AG04449 (cell line): ENCODE measurements around the gene CEND1.

Source experiments
- CTCF ChIA-PET: fragments of 350-600 bp; formaldehyde crosslinking; extraction: SDS; loops from one replicate; lab custom pipeline; 2021; ENCODE audit warnings: antibody characterized with exemption; lab: Yijun Ruan, JAX
- POLR2A ChIA-PET: fragments of 400-600, 350-600 bp; formaldehyde crosslinking; extraction: SDS; loops from one replicate; lab custom pipeline; 2020; ENCODE audit warnings: antibody characterized with exemption, inconsistent platforms; lab: Yijun Ruan, JAX
- DNase-seq: peaks from one replicate; pipeline ENCODE4 v3.0.0-alpha.2; 2010; ENCODE audit warnings: low read depth, low spot score
- H3K4me3 ChIP-seq: 2 replicates; pipeline ENCODE4 v1.5.1; 2011; ENCODE audit warnings: low read depth, mild to moderate bottlenecking, control low read depth, low read length
- TF ChIP-seq, protein P1 (sequence below): IDR thresholded peaks from one replicate; pipeline ENCODE4 v1.5.1; 2011; ENCODE audit warnings: mild to moderate bottlenecking, moderate library complexity, low read length, control low read depth, inconsistent platforms; ENCODE audit not compliant: insufficient read depth; ENCODE audit errors: missing control alignments

CEND1 gene

DNA sequence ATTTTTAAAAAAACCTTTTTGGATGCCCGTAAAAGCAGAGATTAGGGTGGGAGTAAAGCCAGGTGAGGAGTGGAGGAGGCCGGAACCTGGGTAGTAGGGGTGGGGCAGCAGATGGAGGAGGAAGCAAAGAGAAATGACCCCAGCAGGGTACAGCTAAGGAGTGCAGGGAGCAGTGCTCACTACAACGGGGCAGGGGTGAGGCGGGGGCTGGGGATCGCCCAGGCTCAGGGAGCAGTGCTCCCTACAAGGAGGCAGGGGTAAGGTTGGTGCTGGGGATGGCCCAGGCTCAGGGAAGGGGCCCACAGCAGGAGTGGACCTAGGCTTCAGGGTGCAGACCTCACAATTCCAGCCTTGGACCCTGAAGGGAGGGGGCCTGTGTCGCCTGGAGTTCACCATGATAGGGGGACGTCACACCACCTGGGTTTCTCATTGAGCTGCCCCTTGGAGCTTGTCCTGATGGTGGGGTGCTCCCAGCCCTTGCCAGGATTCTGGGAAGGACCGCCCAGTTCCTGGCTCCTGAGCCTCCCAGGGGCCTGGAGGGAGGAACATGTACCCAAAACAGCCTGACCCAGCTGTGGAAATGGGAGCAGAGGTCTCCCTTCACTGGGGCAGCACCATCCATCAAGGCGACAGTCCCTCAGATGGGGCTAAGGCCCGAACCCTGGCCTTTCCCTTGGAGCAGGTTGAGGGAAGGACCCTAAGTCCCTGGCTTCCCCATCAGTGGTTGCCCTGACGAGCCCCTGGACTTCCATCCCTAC lies 26.0 kb upstream of the CEND1 start:
- ChIA-PET CTCF (interaction anchor here (1.5 to 1.7 kb wide), 2 partner anchors 12 to 19 kb away, joined by 4 read pairs; partner anchors contain the start of gene CRACR2B), POLR2A (interaction anchor here (1.7 kb wide), 1 partner anchor 27 kb away, joined by 5 read pairs; the partner anchor contains the start of gene TSPAN4)
- TF ChIP-seq, protein P1, sequence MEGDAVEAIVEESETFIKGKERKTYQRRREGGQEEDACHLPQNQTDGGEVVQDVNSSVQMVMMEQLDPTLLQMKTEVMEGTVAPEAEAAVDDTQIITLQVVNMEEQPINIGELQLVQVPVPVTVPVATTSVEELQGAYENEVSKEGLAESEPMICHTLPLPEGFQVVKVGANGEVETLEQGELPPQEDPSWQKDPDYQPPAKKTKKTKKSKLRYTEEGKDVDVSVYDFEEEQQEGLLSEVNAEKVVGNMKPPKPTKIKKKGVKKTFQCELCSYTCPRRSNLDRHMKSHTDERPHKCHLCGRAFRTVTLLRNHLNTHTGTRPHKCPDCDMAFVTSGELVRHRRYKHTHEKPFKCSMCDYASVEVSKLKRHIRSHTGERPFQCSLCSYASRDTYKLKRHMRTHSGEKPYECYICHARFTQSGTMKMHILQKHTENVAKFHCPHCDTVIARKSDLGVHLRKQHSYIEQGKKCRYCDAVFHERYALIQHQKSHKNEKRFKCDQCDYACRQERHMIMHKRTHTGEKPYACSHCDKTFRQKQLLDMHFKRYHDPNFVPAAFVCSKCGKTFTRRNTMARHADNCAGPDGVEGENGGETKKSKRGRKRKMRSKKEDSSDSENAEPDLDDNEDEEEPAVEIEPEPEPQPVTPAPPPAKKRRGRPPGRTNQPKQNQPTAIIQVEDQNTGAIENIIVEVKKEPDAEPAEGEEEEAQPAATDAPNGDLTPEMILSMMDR = no peak
- H3K4me3 ChIP-seq = no peak overlapping the region
- no peak for DNase-seq

DNA sequence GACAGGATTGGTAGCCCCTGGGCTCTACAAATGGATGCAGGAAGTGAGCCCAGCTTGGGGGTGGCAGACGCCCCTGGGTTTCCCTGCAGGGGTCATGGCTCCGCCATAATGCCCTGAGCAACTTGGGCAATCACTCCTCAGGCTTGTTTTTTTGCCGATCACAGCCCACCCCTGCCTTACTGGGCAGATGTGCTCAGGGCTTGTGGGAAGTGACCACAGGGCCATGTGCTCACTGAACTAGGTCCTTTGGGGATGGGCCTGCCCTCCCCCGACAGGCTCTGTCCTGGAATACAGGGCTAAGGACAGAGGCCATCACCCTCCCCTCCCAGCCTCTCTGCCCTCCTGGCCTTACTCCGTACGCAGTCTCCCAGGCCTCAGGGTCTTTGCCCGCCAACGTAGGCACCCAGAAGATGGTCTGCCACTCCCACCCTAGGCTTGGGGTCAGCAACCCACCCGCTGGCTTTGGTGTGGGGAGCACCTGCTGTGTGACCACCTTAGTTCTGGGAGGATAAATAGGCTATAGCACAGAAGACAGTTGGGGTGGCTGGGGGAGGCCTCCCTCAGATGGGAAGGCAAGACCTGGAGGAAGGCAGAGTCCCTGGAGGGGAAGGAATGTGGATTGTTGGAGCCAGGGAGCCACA lies 23.7 kb upstream of the CEND1 start:
- CTCF ChIA-PET = no interaction called here
- TF ChIP-seq, protein P1 = no peak
- H3K4me3 ChIP-seq = no peak overlapping the region
- POLR2A ChIA-PET = no interaction called here
- DNase-seq = no peak

DNA sequence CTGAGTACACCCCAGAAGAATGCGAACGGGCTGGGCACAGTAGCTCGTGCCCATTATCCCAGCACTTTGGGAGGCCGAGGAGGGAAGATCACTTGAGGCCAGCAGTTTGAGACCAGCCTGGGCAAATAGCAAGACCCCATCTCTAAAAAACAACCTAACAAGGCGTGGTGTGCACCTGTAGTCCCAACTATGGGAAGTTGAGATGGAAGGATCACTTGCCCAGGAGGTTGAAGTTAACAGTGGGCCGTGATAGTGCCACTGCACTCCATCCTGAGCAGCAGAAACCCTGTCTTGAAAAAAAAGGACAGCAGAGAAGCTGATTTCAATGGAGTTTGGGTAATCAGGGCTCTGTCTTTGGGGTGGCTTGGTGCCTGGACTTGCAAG lies 23.2 kb upstream of the CEND1 start:
- TF ChIP-seq, protein P1 = no peak
- H3K4me3 ChIP-seq = no peak overlapping the region
- ChIA-PET CTCF (no interaction called here), POLR2A (no interaction called here)
- no peak for DNase-seq

- ChIA-PET CTCF (interaction anchor here (0.9 kb wide), 1 partner anchor 15 kb away, joined by 3 read pairs; no protein-coding TSS in a partner anchor), POLR2A (interaction anchor here (1.1 kb wide), 1 partner anchor 18 kb away, joined by 3 read pairs; no protein-coding TSS in a partner anchor)
- TF ChIP-seq, protein P1 = no peak
- H3K4me3 ChIP-seq = no peak overlapping the region
- DNase-seq = no peak
These were observed 22.5 kb upstream of the CEND1 start for GRCh38 chr11:812390-812789.

DNA sequence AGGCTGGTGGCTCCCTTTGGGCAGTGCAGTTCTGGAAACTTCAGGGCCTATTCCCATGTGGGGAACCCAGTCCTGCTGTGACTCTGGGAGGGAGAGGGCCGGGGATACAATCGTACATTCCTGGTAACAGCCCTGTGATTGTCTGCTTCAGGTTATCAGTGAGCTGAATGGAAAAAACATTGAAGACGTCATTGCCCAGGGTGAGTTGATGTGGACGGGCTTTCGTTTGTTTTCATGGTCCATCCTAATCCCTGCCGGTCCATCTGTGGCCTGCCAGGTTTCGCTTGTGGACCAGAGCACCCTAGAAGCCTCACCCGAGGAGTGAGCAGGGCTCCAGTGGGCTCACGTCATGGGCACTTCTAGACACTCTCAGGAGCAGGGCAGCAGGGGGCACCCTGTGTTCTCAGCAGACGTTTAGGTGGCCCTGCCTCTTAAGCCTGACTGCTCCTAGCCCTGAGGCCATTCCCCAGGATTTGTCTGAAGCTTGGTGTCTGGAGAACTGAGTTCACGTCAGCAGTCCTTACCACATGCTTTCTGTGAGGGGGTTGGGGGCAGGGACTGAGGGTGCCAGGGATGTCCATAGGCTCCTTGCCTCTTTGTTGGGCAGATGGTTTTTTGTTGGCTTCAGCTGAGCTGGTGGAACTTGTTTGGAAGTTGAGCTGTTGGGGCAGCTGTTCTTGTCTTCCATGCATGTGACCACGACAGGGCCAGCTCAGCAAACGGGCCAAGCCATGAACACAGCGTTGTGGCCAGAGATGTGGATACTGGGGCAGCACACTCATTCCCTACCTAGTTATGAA lies 21.8 kb upstream of the CEND1 start:
- no peak for DNase-seq
- peak overlapping the region; percentile 89 for H3K4me3 ChIP-seq
- ChIA-PET POLR2A (interaction anchor here (0.6 to 1.9 kb wide), 3 partner anchors 8 to 108 kb away, joined by 3 to 10 read pairs (median 4); partner anchors contain the start of gene PNPLA2), CTCF (interaction anchor here (0.7 to 0.9 kb wide), 2 partner anchors 14 to 27 kb away, joined by 3 read pairs; no protein-coding TSS in a partner anchor)
- TF ChIP-seq, protein P1 = no peak
